Measurements from ENCODE around the gene JPH3.
A peak's percentile ranks its signal among the peaks of the same experiment; 100 is the strongest.

Gene JPH3

GRCh38 chr16:87696726-87697125 is 94.4 kb downstream of the JPH3 start:
- no peak overlapping the region for H3K4me2 ChIP-seq (ENCODE audit: low read length)
- H3K4me3 ChIP-seq (ENCODE audit: low read length), result no peak overlapping the region
- H3K36me3 ChIP-seq (ENCODE audit: control insufficient read depth, low read length), result peaks cover 68% of the 10 kb centered on the region
- H3K4me1 ChIP-seq (ENCODE audit: control insufficient read depth, low read length), result peaks cover 51% of the 10 kb centered on the region
- no peaks in the 10 kb centered on the region for H3K27me3 ChIP-seq (ENCODE audit: control insufficient read depth, low read length)
- peaks cover 31% of the 10 kb centered on the region for H3F3A ChIP-seq (ENCODE audit: control insufficient read depth, insufficient read depth)
- no peaks in the 10 kb centered on the region for H3K9me2 ChIP-seq (replicated peaks; ENCODE audit: control insufficient read depth, low read length)
- peaks cover 13% of the 10 kb centered on the region for H3K79me2 ChIP-seq (ENCODE audit: control insufficient read depth, low read length)
- 0 out of 2 replicates have a peak, but pooled peaks cover 5% of the 10 kb centered on the region for H4K20me1 ChIP-seq (ENCODE audit: control insufficient read depth, insufficient read depth, low read depth, low read length)
- peak overlapping the region; percentile 100 for H3K27ac ChIP-seq (ENCODE audit: low read depth, low read length)
- no peaks in the 10 kb centered on the region for H3K9me3 ChIP-seq (ENCODE audit: control insufficient read depth, insufficient read depth, low read length)
- TF ChIP-seq EZH2phosphoT487 (IDR thresholded peaks at IDR 0.05; ENCODE audit: borderline replicate concordance, low read length) (no peak), CTCF (IDR thresholded peaks at IDR 0.05; ENCODE audit: low read depth, low read length, poor library complexity, severe bottlenecking) (no peak)

- Histone ChIP-seq H3K79me2 (ENCODE audit: control insufficient read depth, low read length) (peaks cover 13% of the 10 kb centered on the region), H3K4me1 (ENCODE audit: control insufficient read depth, low read length) (peaks cover 56% of the 10 kb centered on the region), H4K20me1 (ENCODE audit: control insufficient read depth, insufficient read depth, low read depth, low read length) (0 out of 2 replicates have a peak, but pooled peaks cover 3% of the 10 kb centered on the region), H3K27me3 (ENCODE audit: control insufficient read depth, low read length) (no peaks in the 10 kb centered on the region), H3K36me3 (ENCODE audit: control insufficient read depth, low read length) (peaks cover 74% of the 10 kb centered on the region), H3K4me2 (ENCODE audit: low read length) (peak overlapping the region; percentile 81), H3K9me2 (replicated peaks; ENCODE audit: control insufficient read depth, low read length) (no peaks in the 10 kb centered on the region), H3K27ac (ENCODE audit: low read depth, low read length) (peak overlapping the region; percentile 100), H3F3A (ENCODE audit: control insufficient read depth, insufficient read depth) (peaks cover 36% of the 10 kb centered on the region), H3K4me3 (ENCODE audit: low read length) (peak overlapping the region; percentile 62), H3K9me3 (ENCODE audit: control insufficient read depth, insufficient read depth, low read length) (no peaks in the 10 kb centered on the region)
- TF ChIP-seq CTCF (IDR thresholded peaks at IDR 0.05; ENCODE audit: low read depth, low read length, poor library complexity, severe bottlenecking) (no peak), EZH2phosphoT487 (IDR thresholded peaks at IDR 0.05; ENCODE audit: borderline replicate concordance, low read length) (no peak)
Measured at GRCh38 chr16:87697256-87697655, 94.9 kb downstream of the JPH3 start.

- Histone ChIP-seq H3K4me2 (ENCODE audit: low read length) (peak overlapping the region; percentile 81), H4K20me1 (ENCODE audit: control insufficient read depth, insufficient read depth, low read depth, low read length) (no peaks in the 10 kb centered on the region), H3K79me2 (ENCODE audit: control insufficient read depth, low read length) (peaks cover 13% of the 10 kb centered on the region), H3K4me3 (ENCODE audit: low read length) (peak overlapping the region; percentile 62), H3K27me3 (ENCODE audit: control insufficient read depth, low read length) (no peaks in the 10 kb centered on the region), H3K27ac (ENCODE audit: low read depth, low read length) (peak overlapping the region; percentile 100), H3K9me2 (replicated peaks; ENCODE audit: control insufficient read depth, low read length) (no peaks in the 10 kb centered on the region), H3K36me3 (ENCODE audit: control insufficient read depth, low read length) (peaks cover 77% of the 10 kb centered on the region), H3K9me3 (ENCODE audit: control insufficient read depth, insufficient read depth, low read length) (no peaks in the 10 kb centered on the region), H3K4me1 (ENCODE audit: control insufficient read depth, low read length) (peaks cover 62% of the 10 kb centered on the region), H3F3A (ENCODE audit: control insufficient read depth, insufficient read depth) (peaks cover 40% of the 10 kb centered on the region)
- no peak for TF ChIP-seq EZH2phosphoT487 (IDR thresholded peaks at IDR 0.05; ENCODE audit: borderline replicate concordance, low read length)
- peak; percentile 11 for TF ChIP-seq CTCF (IDR thresholded peaks at IDR 0.05; ENCODE audit: low read depth, low read length, poor library complexity, severe bottlenecking)
Measured at GRCh38 chr16:87697792-87698191, 95.5 kb downstream of the JPH3 start.

Data from DOHH2 (cell line).